HG03378 (cell line): Measurements from ENCODE around the gene PKD2L1.
A peak's percentile ranks its signal among the peaks of the same experiment; 100 is the strongest.
"Not testable (repeated sequence)": the region's sequence is repeated elsewhere in the genome, so short reads cannot be mapped to it uniquely, and the experiment has no call there.

Source experiments
- ATAC-seq: cut with Tn5 transposase; IDR thresholded peaks from one replicate; pipeline ENCODE4 v1.9.1; 2021; ENCODE audit warnings: mild to moderate bottlenecking, moderate library complexity; ENCODE audit not compliant: unreplicated experiment

The PKD2L1 gene

DNA sequence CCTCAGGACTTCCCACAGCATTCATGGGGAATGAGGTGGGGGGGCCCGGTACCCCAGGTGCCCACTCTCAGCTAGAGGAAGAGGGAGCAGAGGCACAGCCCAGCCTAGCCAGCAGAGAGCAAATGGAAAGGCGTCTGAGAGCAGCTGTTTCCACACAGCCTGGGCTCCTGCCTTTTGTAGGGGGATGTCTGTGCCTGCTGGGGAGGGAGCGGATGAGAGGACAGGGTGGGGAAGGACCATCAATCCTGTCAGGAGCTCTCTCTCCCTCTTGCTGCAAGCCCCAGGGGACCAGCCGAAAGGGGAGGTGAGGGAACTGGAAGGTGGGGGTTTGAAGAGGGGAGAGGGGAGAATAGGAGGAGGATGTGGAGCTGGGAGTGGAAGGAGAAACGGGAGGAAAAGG is at the start of gene PKD2L1:
PKD2L1 (minus strand) TSS at position 150 of the 400 bp plus-strand sequence; CDS start at position 25, 125 bp downstream.
- no peak for ATAC-seq

GRCh38 chr10:100377830-100378229 is 47.8 kb upstream of the PKD2L1 start:
- no peak for ATAC-seq

DNA sequence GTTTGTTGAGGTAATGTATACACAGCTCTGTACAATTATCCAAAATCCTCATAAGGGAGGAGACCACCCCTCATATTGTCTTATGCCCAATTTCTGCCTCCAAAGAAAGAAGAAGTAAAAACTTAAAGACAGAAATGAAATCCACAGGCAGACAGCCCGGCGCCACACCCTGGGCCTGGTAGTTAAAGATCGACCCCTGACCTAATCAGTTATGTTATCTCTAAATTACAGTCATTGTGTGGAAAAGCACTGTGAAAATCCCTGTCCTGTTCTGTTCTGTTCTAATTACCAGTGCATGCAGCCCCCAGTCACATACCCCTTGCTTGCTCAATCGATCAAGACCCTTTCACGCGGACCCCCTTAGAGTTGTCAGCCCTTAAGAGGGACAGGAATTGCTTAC is 46.6 kb upstream of the PKD2L1 start:
- not testable (repeated sequence) for ATAC-seq

DNA sequence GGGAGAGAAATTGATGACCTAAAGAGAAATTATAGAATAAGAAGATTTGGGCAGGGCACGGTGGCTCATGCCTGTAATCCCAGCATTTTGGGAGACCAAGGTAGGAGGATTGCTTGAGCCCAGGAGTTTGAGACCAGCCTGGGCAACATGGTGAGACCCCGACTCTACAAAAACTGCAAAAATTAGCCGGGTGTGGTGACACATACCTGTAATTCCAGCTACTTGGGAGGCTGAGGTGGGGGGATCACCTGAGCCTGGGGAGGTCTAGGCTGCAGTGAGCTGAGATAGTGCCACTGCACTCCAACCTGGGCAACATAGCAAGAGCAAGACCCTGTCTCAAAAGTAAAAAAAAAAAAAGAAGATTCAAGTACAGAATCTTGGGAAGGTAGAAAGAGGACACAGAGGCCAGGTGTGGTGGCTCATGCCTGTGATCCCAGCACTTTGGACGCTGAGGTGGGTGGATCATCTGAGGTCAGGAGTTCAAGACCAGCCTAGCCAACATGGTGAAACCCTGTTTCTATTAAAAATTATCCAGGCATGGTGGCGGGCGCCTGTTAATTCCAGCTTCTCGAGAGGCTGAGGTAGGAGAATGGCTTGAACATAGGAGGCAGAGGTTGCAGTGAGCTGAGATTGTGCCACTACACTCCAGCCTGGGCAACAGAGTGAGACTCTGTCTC is 44.8 kb upstream of the PKD2L1 start:
- not testable (repeated sequence) for ATAC-seq

DNA sequence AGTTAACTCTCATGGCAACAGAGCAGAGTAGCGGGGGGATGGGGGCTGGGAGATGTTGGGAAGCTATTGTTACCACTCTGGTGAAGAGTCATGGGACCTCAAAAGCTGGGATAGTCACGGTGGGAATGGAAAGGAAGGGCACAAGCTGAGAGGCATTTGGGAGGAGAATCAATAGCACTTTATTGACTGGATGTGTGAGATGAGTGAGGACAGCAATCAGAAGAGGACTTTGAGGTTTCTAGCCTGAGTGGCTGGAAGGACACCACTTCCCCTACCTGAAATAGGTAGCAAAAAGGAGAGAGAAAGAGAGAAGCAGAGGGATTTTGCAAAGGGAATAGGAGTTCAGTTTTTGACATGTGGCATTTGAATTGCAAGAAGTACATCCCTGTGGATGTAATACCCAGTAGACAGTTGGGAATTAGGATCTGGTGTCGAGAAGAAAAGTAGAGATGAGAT is 44.2 kb upstream of the PKD2L1 start:
- no peak for ATAC-seq

DNA sequence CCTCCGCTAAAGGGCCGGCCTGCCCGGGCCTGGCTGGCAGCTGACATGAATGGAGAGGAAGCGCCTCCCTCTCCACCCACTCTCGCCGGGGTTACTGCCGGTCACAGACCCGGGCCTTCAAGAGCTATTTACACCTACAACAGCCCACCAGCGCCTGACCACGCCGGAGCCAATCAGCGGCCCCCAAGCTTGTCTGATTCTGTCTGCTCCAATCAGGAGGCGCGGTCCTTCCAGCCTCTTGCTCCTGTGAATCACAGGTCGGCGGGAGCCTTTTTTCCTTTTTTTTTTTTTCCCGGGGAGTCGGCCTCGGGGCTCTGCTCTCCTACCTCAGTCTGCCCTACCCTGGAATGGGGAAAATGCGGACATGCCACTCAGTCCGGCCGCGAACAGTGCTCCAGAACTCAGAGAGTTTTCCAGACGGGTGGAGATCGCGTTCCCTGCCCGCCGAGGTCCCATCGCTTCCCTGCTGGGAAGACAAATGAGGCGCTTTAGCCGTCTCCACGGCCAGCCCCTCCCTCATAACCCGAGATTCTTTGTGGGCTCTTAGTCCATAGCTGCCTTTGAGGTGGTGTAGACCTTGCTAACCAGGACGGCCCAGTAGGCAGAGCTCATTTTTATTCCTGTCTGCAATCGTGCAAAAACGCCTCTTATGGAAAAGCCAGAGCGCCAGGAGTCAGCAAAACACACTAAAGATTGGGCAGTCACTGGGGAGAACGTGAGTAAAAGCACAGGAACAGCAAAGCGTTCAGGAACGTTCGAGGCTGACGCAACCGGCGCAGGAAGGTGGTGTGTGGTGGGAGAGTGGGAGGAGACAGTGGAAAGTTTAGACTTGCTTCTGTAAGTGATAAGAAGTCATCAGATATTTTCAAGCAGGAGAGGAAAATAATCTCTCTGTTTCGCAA is 43.5 kb upstream of the PKD2L1 start:
- peak; percentile 85 for ATAC-seq

GRCh38 chr10:100372415-100373297 is 42.6 kb upstream of the PKD2L1 start:
- ATAC-seq: no peak

DNA sequence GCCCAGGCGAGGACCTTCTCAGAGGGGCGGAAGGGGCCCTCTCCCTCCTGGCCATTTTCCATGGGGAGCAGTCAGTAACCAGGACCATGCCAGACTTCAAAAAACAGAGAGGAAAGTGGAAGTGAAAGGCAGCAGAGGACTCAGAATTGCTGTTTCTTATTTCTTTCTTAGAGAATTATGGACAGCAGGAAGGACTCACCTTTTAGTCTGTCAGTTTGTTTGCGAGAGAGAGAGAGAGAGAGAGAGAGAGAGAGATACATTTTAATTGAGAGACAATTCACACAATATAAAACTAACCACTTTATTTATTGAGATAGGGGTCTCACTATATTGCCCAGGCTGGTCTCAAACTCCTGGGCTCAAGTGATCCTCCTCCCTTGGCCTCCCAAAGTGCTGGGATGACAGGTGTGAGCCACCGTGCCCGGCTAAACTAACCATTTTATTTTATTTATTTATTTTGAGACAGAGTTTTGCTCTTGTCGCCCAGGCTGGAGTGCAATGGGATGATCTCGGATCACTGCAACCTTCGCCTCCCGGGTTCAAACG is 41.5 kb upstream of the PKD2L1 start:
- no peak for ATAC-seq

DNA sequence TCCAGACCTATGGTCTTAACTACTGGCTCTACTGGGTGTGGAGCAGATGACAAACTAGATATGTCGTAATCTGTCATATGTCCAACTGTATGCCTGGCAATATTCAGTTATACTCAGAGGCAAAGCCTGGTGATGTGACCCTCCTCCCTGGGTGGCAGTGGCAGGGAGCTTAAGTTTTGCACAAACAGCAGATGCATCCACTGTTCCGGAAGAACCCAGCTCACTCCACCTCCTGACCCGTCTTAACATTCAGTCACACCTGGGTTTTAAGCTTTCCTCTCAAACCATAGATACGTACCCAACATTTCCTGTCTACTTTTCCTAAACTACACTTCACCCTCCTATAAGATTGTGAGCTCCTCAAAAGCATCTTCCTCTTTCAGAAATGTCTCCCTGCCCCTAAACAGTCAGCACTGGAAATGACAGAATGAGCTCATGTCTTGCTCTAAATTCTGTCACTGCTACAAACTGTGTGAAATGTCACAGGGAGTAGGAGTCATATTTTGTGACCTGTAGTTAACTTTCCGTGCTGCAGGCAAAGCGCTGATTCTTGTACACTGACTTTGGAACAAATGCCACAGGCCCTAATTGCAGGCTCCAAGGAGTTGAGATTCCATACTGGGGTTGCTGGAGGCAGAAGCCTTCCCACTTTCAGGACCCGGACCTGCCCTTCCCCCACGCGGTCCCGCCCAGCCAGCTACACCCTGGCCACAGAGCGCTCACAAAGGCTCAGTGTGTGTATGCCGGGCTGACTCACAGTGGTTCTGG is 40.9 kb upstream of the PKD2L1 start:
- ATAC-seq: no peak

GRCh38 chr10:100368721-100369120 is 38.7 kb upstream of the PKD2L1 start:
- ATAC-seq: no peak

- ATAC-seq: no peak
Measured at GRCh38 chr10:100364735-100365391, 34.8 kb upstream of the PKD2L1 start.

DNA sequence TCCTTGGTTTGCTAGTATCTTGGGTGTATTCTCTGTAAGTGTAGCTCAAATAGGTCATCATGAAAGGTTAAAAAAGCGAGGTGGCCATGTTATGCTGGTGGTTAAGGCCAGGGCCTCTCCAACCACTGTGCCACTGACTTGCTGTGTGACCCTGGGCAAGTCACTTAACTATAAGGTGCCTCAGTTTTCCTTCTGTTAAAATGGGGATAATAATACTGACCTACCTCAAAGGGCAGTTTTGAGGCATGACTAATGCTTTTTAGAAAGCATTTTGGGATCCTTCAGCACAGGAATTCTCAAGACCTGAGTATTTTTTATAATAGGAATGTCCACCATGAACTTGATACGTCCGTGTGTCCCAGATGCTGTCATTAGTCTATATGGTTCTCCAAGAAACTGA is 34.1 kb upstream of the PKD2L1 start:
- ATAC-seq: no peak

DNA sequence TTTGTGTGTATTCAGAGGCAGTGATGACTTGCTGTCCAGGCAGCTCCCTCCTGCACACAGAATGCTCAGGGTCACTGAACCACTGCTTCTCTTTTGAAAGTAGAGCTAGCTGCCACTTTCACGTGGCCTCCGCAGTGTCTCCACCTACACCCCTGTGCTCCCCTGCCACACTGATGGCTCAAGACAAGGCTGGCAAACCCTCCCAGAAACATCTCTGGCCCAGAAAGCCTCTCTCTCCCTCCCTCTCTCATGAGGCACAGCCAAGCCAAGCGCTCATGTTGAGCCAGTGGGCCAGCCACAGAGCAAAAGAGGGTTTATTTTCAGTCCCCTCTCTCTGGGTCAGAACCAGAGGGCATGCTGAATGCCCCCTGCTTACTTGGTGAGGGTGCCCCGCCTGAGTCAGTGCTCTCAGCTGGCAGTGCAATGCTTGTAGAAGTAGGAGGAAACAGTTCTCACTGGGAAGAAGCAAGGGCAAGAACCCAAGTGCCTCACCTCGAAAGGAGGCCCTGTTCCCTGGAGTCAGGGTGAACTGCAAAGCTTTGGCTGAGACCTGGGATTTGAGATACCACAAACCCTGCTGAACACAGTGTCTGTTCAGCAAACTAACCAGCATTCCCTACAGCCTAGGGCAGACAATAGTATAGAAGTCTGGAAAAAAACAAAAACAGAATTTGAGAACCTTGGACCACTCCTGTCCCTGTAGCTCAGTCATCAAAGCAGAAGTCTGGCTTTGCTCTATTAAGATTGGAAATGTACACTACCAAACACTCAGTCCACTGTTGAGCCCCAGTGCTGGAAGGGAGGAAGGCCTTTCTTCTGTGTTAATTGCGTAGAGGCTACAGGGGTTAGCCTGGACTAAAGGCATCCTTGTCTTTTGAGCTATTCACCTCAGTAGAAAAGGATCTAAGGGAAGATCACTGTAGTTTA is 32.8 kb upstream of the PKD2L1 start:
- ATAC-seq: no peak

DNA sequence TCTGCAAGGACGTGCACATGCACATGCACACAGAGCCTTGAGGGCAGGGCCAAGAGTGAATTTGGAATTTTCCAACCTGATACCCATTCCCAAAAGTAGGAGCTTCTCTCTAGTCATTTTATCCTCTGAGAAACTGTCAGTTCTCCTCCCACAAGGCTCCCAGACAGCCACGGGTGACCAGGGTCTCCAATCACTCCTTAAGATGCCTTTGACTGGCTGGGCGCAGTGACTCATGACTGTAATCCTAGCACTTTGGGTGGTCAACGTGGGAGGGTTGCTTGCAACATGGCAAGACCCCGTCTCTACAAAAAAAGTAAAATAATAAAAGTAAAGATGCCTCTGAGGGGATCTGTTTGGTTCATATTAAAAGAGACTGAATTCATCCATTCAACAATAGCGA is 30.2 kb upstream of the PKD2L1 start:
- no peak for ATAC-seq

DNA sequence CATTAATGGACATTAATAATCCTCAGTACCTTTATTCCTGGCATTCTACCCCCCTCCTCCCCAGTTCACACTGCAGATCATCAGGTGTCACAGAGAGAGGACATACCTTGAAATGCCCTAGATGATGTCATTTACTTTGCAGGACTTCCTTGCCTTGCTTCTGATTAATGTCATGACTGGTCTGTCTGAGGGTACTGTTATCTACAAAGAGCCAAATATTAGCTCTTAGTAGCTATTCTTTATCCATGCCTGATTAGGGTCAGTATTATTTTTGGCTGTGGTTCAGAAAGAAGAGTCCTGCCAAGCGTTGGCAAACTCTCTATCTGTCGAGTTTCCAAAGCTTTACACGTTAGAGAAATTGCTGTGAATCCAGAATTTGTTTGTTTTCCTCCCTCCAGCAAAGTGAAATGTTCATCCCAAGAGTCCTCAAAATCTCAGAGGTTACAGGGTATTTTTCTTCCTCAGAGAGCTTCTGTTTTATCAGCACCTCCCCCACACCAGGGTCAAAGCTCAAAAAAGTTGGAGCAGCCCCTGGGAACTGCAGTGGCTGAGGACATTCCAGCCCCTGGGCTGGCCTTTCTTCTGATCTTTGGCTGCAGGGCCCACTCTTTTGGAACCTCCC is 29.6 kb upstream of the PKD2L1 start:
- ATAC-seq: no peak

DNA sequence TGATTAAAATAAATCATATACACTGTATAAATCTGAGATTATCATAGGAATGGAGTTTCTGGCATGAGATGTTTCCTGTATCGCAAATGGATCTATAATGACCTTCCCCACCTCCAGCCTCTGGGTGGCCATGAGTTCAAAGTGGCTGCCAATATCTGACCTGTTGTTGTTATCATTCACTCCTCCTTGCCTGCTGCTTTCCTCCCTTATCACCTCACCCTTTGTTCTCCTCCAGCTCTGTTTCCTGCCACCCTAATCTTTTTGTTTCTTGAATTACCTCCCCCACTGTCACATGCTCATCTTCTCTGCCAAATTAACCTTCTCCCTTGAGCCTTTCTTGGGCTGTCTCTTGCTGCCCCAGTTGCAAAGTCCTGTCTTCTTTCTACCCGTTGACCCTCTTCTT is 29.0 kb upstream of the PKD2L1 start:
- no peak for ATAC-seq

- no peak for ATAC-seq
Measured at GRCh38 chr10:100357059-100357858, 27.2 kb upstream of the PKD2L1 start.
